Calu3 (cell line): ENCODE data around the gene ZFTA. TPM values are rescaled to one million over a fixed set of nuclear protein-coding genes. Genes with fewer than 3 reads are reported as not detected.

ENCODE experiments used
- BruUV-seq: library from RNA; stranded (reverse); fragments of 400-500 nt; replicated peaks from 2 replicates; lab custom pipeline; 2021; lab: Mats Ljungman, UMichigan
- CTCF ChIA-PET: fragments of 300-600 bp; sonication (Branson Sonifier 250); formaldehyde crosslinking; loops from one replicate; lab custom pipeline; 2022; ENCODE audit warnings: antibody characterized with exemption; lab: Charles Lee
- DNase-seq: peaks from one replicate; pipeline ENCODE4 v3.0.0; 2022
- H3K27ac Mint-ChIP-seq: one replicate; pipeline ENCODE4 v1.8.0; 2022; ENCODE audit warnings: mixed read lengths; ENCODE audit not compliant: unreplicated experiment
- H3K27me3 Mint-ChIP-seq: one replicate; pipeline ENCODE4 v1.8.0; 2022; ENCODE audit warnings: mixed read lengths; ENCODE audit not compliant: unreplicated experiment
- H3K36me3 Mint-ChIP-seq: one replicate; pipeline ENCODE4 v1.8.0; 2022; ENCODE audit warnings: mild to moderate bottlenecking, moderate library complexity, mixed read lengths; ENCODE audit not compliant: insufficient read depth, unreplicated experiment
- H3K4me1 Mint-ChIP-seq: one replicate; pipeline ENCODE4 v1.8.0; 2022; ENCODE audit warnings: mild to moderate bottlenecking, low read depth, mixed read lengths; ENCODE audit not compliant: unreplicated experiment
- H3K4me3 Mint-ChIP-seq: one replicate; pipeline ENCODE4 v1.8.0; 2022; ENCODE audit warnings: mild to moderate bottlenecking, low read depth, moderate library complexity, mixed read lengths; ENCODE audit not compliant: unreplicated experiment
- H3K9me3 Mint-ChIP-seq: one replicate; pipeline ENCODE4 v1.8.0; 2022; ENCODE audit warnings: low read depth, mixed read lengths; ENCODE audit not compliant: unreplicated experiment
- intact Hi-C: fragments of 100-400 bp; cut with micrococcal nuclease; formaldehyde crosslinking; loops from one replicate; pipeline ENCODE4 v1.10.0; 2022; ENCODE audit not compliant: unreplicated experiment
- total RNA-seq: library from RNA; stranded (reverse); gene quantifications from 2 replicates; pipeline ENCODE4 v1.2.3, GENCODE V29; 2022
- TF ChIP-seq, protein P1 (sequence below): fragments of 200-600 bp; IDR thresholded peaks from one replicate; pipeline ENCODE4 v1.8.0; 2022; ENCODE audit warnings: antibody characterized with exemption; ENCODE audit not compliant: unreplicated experiment

Gene ZFTA
- total RNA-seq, 1 experiment from 2014 or later, result 12.1 TPM

DNA sequence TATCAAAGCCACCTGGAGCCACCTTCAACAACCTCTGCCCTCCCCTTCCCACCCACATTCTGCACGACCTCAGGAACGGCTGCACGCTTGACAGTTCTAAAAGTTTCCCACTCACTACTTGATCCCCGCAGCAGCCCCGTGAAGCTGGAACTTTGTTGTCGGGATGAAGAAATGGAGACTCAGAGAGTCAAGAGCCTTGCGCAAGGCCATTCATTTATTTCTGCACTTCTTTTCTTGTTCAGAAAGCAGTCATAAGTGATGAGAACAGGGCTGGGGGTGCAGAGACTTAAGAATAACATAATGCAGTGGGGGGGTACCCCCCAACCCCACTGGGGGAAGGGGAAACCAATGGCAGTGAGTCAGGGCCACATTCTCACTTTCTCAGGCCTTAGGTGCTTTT, 2.2 kb upstream of the ZFTA start:
- CTCF ChIA-PET, result no interaction called here
- Mint-ChIP-seq H3K9me3 (no peaks in the 10 kb centered on the region), H3K4me3 (no peak overlapping the region), H3K27ac (no peak overlapping the region), H3K36me3 (peaks cover 10% of the 10 kb centered on the region), H3K27me3 (peaks cover 27% of the 10 kb centered on the region), H3K4me1 (peaks cover 12% of the 10 kb centered on the region)
- TF ChIP-seq, protein P1, sequence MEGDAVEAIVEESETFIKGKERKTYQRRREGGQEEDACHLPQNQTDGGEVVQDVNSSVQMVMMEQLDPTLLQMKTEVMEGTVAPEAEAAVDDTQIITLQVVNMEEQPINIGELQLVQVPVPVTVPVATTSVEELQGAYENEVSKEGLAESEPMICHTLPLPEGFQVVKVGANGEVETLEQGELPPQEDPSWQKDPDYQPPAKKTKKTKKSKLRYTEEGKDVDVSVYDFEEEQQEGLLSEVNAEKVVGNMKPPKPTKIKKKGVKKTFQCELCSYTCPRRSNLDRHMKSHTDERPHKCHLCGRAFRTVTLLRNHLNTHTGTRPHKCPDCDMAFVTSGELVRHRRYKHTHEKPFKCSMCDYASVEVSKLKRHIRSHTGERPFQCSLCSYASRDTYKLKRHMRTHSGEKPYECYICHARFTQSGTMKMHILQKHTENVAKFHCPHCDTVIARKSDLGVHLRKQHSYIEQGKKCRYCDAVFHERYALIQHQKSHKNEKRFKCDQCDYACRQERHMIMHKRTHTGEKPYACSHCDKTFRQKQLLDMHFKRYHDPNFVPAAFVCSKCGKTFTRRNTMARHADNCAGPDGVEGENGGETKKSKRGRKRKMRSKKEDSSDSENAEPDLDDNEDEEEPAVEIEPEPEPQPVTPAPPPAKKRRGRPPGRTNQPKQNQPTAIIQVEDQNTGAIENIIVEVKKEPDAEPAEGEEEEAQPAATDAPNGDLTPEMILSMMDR, result no peak
- intact Hi-C loops, result no loop called here
- no TSS peak for BruUV-seq
- DNase-seq, result no peak

DNA sequence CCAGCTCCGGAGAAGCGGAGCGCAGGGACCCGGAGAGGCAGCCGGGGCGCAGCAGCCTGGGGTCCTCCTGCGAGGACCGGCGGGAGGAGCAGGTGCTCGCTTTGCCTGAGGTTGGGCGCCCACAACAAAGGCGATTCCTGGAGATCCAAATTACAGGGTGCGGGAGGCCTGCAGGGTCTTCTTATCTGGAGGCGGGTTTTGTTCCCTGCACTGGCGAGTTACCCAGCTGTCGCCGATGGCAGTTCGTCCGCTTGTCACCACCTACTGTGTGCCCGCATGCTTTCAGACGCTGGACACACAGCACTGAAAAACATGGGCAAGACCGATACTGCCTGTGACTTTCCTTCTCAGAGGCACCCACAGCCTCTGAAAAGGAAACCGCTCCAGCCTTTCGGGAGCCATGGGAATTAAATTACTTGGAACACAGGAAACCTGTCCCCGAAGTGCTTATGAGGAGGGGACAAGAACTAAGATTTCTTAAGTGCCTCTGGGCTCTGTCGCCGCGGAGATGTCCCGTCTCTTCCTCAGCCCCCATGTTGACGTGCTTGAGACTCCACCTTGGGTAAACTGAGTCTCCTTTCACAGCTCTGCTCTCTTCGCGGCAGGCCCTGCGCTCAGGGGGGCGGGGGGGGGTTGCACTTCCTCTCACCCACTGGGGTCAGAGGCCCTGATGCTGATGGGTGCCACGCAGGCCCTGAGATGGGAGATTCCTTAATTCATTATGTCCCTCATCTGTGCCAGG, 1.3 kb upstream of the ZFTA start:
- Mint-ChIP-seq H3K4me3 (peak overlapping the region; percentile 93), H3K9me3 (no peaks in the 10 kb centered on the region), H3K27me3 (peaks cover 27% of the 10 kb centered on the region), H3K36me3 (peaks cover 16% of the 10 kb centered on the region), H3K4me1 (peaks cover 18% of the 10 kb centered on the region), H3K27ac (no peak overlapping the region)
- no TSS peak for BruUV-seq
- DNase-seq, result no peak
- TF ChIP-seq, protein P1, result no peak
- intact Hi-C loops, result no loop called here
- CTCF ChIA-PET, result interaction anchor here (1.6 to 1.7 kb wide), 2 partner anchors 10 to 102 kb away, joined by 5 to 6 read pairs; no protein-coding TSS in a partner anchor

DNA sequence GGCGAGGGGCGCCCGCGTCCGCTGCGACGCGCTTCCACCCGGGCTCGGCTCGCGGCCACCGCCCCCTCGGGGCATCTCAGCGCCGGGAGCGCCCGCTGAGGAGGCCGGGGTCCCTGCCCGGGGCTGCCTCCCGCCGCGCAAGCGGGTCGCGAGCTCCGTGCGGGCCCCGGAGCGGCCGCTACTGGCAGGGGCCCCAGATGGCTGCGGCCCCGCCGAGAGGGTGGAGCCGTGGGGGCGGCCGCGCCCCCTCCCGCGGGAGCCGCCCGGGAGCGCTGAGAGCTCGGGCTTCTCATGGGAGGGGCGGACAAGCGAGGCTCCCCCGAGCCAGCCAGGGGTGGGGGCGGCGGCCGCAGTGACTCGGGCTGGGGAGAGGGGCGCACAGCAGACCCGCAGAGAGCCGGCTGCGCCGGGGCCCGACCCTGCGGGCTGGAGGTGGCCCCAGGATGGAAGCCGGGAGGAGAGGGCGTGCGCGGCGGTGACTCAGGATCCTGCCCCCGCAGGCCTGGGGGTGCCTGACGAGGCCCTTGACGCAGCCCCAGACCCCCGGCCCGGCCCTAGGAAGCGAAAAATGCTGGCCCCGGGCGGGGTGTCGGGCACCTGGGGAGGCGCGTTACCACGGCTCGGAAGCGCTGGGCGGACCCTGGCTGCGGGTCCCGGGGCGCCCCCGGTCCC, 603 bp upstream of the ZFTA start:
- no peaks in the 10 kb centered on the region for H3K9me3 Mint-ChIP-seq
- peak; percentile 49 for DNase-seq
- no TSS peak for BruUV-seq
- intact Hi-C loops, result no loop called here
- CTCF ChIA-PET, result interaction anchor here (0.6 to 1.7 kb wide), 3 partner anchors 10 to 179 kb away, joined by 4 to 6 read pairs (median 5); no protein-coding TSS in a partner anchor
- H3K27ac Mint-ChIP-seq, result no peak overlapping the region
- H3K27me3 Mint-ChIP-seq, result peaks cover 27% of the 10 kb centered on the region
- H3K36me3 Mint-ChIP-seq, result peaks cover 16% of the 10 kb centered on the region
- H3K4me3 Mint-ChIP-seq, result peak overlapping the region; percentile 93
- TF ChIP-seq, protein P1, result no peak
- peaks cover 18% of the 10 kb centered on the region for H3K4me1 Mint-ChIP-seq

DNA sequence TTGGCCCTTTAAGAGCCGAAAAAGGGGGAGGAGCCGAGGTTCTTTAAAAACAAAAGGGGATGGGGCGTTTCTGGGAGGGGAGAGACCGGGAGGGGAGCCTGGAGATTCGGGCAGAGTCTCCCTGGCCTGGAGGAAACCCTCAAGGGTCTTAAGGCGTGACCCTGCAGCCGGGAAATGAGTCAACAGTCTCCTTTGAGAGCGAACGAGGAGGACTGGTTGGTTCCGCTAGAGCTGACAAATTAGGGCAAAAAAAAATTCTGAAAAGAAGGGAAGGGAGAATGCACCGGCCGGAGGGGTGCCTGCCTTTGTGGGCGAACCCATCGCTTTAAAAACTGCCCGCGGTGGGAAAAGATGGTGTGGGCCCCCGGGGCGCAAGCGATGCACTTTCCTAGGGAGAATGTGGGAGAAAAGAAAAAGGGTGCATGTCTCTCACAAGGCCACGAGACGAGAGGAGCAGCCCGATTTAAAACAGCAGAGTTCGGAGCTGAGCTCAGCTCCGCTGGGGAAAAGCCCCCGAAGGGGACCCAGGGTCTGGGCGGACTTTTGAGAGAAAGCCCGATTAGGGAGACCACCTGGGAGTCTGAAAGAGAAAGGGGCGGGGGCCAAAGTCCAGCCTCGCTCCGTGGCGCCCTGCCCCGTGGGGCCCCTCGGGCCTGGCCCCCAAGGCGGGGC, 874 bp downstream of the ZFTA start:
- Mint-ChIP-seq H3K4me1 (peaks cover 18% of the 10 kb centered on the region), H3K27me3 (peaks cover 21% of the 10 kb centered on the region), H3K36me3 (peaks cover 16% of the 10 kb centered on the region), H3K9me3 (no peaks in the 10 kb centered on the region), H3K27ac (peak overlapping the region; percentile 86), H3K4me3 (peak overlapping the region; percentile 93)
- CTCF ChIA-PET, result interaction anchor here (1.1 to 1.7 kb wide), 3 partner anchors 46 to 178 kb away, joined by 4 to 7 read pairs (median 5); no protein-coding TSS in a partner anchor
- TF ChIP-seq, protein P1, result no peak
- peak; percentile 48 for DNase-seq
- no TSS peak for BruUV-seq
- intact Hi-C loops, result no loop called here
